Measurements from ENCODE around the gene SPATA2.

Gene SPATA2

GRCh38 chr20:49908258-49908565 lies 7.1 kb downstream of the SPATA2 start:
- no peak for TF ChIP-seq ISL1 (CRISPR knock-in tag; IDR thresholded peaks at IDR 0.05)
- no peak for TF ChIP-seq ZNF8 (CRISPR knock-in tag; IDR thresholded peaks at IDR 0.05)
- TF ChIP-seq ESRRG (CRISPR knock-in tag; IDR thresholded peaks at IDR 0.05): no peak
- TF ChIP-seq ZNF70 (CRISPR knock-in tag; IDR thresholded peaks at IDR 0.05): no peak
- no peak for TF ChIP-seq TOX (CRISPR knock-in tag; IDR thresholded peaks at IDR 0.05; ENCODE audit: borderline replicate concordance)
- TF ChIP-seq TCF4 (CRISPR knock-in tag; IDR thresholded peaks at IDR 0.05; ENCODE audit: borderline replicate concordance): no peak
- TF ChIP-seq PATZ1 (CRISPR knock-in tag; IDR thresholded peaks at IDR 0.05; ENCODE audit: borderline replicate concordance): no peak
- no peak for TF ChIP-seq CSDC2 (CRISPR knock-in tag; IDR thresholded peaks at IDR 0.05)
- no peak for TF ChIP-seq GLIS3 (CRISPR knock-in tag; IDR thresholded peaks at IDR 0.05)
- no peak for TF ChIP-seq ZNF565 (CRISPR knock-in tag; conservative IDR thresholded peaks at IDR 0.05; ENCODE audit: low read depth)
- no peak for TF ChIP-seq SNAI2 (CRISPR knock-in tag; IDR thresholded peaks at IDR 0.05)
- TF ChIP-seq OSR1 (CRISPR knock-in tag; IDR thresholded peaks at IDR 0.05): no peak
- no peak for TF ChIP-seq CREB5 (CRISPR knock-in tag; IDR thresholded peaks at IDR 0.05; ENCODE audit: low read depth)
- no peak for TF ChIP-seq PPARA (CRISPR knock-in tag; IDR thresholded peaks at IDR 0.05; ENCODE audit: borderline replicate concordance)
- no peak for TF ChIP-seq CSRNP3 (CRISPR knock-in tag; IDR thresholded peaks at IDR 0.05)
- no peak for ATAC-seq

DNA sequence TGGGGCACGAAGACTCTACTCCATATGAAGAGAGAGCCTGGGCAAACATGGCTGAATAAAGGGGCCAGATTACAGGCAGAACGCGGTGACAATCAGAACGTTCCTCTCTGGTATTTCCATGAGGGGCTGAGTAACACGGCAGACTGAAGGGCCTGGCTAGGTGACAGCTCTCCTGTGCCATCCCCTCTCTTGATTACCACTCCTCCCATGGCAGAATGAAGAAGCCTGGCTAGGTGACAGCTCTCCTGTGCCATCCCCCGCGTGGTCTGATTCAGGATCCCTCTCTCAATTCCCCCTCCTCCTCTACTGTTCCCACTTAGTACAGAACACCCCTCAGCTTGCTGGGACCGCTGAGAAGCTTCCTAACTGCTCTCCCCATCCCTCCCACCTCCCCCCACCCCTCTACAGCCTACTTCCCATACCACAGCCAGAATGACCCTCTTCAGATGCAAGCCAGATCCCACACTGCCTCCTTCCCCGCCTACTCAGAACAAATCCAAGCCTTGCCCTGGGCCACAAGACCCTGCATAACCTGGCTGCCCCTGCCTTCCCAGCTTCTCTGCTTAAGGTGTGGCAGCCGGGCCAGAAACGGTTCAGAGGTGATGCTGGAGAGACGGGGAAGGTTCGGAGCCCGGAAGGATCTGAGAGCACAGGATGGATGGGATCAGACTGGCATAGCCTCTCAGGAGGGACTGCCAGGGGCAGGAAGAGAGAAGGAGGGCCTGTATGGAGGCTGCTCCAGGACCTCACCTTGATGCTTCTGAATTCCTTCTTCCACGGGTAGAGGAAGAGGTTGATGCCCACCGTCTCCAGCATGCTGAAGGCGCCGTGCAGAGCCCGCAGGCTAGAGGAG lies 7.7 kb downstream of the SPATA2 start:
- no peak for ATAC-seq
- TF ChIP-seq ZNF8 (CRISPR knock-in tag; IDR thresholded peaks at IDR 0.05) (no peak), CSDC2 (CRISPR knock-in tag; IDR thresholded peaks at IDR 0.05) (no peak), ZNF70 (CRISPR knock-in tag; IDR thresholded peaks at IDR 0.05) (no peak), CSRNP3 (CRISPR knock-in tag; IDR thresholded peaks at IDR 0.05) (no peak), TCF4 (CRISPR knock-in tag; IDR thresholded peaks at IDR 0.05; ENCODE audit: borderline replicate concordance) (no peak), ESRRG (CRISPR knock-in tag; IDR thresholded peaks at IDR 0.05) (no peak), ARNTL (CRISPR knock-in tag; IDR thresholded peaks at IDR 0.05; ENCODE audit: borderline replicate concordance, low read depth) (no peak)
- TF ChIP-seq, protein P1, sequence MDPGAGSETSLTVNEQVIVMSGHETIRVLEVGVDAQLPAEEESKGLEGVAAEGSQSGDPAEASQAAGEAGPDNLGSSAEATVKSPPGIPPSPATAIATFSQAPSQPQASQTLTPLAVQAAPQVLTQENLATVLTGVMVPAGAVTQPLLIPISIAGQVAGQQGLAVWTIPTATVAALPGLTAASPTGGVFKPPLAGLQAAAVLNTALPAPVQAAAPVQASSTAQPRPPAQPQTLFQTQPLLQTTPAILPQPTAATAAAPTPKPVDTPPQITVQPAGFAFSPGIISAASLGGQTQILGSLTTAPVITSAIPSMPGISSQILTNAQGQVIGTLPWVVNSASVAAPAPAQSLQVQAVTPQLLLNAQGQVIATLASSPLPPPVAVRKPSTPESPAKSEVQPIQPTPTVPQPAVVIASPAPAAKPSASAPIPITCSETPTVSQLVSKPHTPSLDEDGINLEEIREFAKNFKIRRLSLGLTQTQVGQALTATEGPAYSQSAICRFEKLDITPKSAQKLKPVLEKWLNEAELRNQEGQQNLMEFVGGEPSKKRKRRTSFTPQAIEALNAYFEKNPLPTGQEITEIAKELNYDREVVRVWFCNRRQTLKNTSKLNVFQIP (CRISPR knock-in tag; IDR thresholded peaks at IDR 0.05; ENCODE audit: borderline replicate concordance, low read depth): no peak

DNA sequence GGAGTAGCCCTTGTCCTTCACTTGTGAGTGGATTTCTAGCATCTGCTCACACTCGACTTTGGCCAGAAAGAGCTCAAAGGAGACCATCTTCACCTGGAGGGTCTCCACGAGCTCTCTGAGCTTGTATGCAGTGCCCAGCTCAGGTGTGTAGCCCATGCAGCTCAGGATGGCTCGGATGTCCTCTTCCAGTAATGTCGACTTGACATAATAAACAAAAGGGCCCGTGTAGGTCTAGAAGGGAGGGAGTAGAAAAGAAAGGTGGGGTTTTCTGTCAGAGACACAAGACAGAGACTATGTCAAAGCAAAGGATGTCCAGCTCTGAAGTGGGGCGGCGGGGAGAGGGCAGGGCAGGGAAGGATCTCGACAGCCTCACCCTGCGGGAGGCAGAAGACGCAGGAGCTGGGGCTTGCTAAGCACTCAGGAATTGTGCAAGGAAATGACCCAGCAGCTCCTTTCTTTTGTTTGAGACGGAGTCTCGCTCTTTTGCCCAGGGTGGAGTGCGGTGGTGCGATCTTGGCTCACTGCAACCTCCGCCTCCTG lies 8.6 kb downstream of the SPATA2 start:
- TF ChIP-seq, protein P2, sequence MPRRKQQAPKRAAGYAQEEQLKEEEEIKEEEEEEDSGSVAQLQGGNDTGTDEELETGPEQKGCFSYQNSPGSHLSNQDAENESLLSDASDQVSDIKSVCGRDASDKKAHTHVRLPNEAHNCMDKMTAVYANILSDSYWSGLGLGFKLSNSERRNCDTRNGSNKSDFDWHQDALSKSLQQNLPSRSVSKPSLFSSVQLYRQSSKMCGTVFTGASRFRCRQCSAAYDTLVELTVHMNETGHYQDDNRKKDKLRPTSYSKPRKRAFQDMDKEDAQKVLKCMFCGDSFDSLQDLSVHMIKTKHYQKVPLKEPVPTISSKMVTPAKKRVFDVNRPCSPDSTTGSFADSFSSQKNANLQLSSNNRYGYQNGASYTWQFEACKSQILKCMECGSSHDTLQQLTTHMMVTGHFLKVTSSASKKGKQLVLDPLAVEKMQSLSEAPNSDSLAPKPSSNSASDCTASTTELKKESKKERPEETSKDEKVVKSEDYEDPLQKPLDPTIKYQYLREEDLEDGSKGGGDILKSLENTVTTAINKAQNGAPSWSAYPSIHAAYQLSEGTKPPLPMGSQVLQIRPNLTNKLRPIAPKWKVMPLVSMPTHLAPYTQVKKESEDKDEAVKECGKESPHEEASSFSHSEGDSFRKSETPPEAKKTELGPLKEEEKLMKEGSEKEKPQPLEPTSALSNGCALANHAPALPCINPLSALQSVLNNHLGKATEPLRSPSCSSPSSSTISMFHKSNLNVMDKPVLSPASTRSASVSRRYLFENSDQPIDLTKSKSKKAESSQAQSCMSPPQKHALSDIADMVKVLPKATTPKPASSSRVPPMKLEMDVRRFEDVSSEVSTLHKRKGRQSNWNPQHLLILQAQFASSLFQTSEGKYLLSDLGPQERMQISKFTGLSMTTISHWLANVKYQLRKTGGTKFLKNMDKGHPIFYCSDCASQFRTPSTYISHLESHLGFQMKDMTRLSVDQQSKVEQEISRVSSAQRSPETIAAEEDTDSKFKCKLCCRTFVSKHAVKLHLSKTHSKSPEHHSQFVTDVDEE (CRISPR knock-in tag; IDR thresholded peaks at IDR 0.05): no peak
- ATAC-seq: no peak
